ENCODE data around the gene STX16. TPM values are rescaled to one million over a fixed set of nuclear protein-coding genes. Genes with fewer than 3 reads are reported as not detected.

Gene STX16
- total and polyA plus RNA-seq, 9 of the 15 experiments (the other 6 are each of a cell fraction or from before 2014, with no cell fraction given): 4.4 to 43.5 (median 14.7) TPM

GRCh38 chr20:58650776-58651558 is at the start of gene STX16 (continued):
- TF ChIP-seq, protein P1, sequence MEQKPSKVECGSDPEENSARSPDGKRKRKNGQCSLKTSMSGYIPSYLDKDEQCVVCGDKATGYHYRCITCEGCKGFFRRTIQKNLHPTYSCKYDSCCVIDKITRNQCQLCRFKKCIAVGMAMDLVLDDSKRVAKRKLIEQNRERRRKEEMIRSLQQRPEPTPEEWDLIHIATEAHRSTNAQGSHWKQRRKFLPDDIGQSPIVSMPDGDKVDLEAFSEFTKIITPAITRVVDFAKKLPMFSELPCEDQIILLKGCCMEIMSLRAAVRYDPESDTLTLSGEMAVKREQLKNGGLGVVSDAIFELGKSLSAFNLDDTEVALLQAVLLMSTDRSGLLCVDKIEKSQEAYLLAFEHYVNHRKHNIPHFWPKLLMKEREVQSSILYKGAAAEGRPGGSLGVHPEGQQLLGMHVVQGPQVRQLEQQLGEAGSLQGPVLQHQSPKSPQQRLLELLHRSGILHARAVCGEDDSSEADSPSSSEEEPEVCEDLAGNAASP (IDR thresholded peaks at IDR 0.05): no peak
- peak; percentile 100 for TF ChIP-seq GABPA (tag; conservative IDR thresholded peaks at IDR 0.05; ENCODE audit: low read depth)
- TF ChIP-seq KDM1A (IDR thresholded peaks at IDR 0.05): peak in 1 of 2 experiments; percentile 53; a peak in 2 of 4 replicates
- TF ChIP-seq, protein P2, sequence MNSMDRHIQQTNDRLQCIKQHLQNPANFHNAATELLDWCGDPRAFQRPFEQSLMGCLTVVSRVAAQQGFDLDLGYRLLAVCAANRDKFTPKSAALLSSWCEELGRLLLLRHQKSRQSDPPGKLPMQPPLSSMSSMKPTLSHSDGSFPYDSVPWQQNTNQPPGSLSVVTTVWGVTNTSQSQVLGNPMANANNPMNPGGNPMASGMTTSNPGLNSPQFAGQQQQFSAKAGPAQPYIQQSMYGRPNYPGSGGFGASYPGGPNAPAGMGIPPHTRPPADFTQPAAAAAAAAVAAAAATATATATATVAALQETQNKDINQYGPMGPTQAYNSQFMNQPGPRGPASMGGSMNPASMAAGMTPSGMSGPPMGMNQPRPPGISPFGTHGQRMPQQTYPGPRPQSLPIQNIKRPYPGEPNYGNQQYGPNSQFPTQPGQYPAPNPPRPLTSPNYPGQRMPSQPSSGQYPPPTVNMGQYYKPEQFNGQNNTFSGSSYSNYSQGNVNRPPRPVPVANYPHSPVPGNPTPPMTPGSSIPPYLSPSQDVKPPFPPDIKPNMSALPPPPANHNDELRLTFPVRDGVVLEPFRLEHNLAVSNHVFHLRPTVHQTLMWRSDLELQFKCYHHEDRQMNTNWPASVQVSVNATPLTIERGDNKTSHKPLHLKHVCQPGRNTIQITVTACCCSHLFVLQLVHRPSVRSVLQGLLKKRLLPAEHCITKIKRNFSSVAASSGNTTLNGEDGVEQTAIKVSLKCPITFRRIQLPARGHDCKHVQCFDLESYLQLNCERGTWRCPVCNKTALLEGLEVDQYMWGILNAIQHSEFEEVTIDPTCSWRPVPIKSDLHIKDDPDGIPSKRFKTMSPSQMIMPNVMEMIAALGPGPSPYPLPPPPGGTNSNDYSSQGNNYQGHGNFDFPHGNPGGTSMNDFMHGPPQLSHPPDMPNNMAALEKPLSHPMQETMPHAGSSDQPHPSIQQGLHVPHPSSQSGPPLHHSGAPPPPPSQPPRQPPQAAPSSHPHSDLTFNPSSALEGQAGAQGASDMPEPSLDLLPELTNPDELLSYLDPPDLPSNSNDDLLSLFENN (IDR thresholded peaks at IDR 0.05; ENCODE audit: low read depth in 2 of 2, low read length in 2 of 2): peak in 1 of 2 experiments; percentile 73; a peak in 2 of 4 replicates
- peak; percentile 67; the same call in 1 of the 2 replicates for TF ChIP-seq ETV5 (CRISPR knock-in tag; IDR thresholded peaks at IDR 0.05; ENCODE audit: low read depth)
- TF ChIP-seq, protein P3, sequence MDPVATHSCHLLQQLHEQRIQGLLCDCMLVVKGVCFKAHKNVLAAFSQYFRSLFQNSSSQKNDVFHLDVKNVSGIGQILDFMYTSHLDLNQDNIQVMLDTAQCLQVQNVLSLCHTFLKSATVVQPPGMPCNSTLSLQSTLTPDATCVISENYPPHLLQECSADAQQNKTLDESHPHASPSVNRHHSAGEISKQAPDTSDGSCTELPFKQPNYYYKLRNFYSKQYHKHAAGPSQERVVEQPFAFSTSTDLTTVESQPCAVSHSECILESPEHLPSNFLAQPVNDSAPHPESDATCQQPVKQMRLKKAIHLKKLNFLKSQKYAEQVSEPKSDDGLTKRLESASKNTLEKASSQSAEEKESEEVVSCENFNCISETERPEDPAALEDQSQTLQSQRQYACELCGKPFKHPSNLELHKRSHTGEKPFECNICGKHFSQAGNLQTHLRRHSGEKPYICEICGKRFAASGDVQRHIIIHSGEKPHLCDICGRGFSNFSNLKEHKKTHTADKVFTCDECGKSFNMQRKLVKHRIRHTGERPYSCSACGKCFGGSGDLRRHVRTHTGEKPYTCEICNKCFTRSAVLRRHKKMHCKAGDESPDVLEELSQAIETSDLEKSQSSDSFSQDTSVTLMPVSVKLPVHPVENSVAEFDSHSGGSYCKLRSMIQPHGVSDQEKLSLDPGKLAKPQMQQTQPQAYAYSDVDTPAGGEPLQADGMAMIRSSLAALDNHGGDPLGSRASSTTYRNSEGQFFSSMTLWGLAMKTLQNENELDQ (CRISPR knock-in tag; IDR thresholded peaks at IDR 0.05; ENCODE audit: borderline replicate concordance): peak; percentile 72; the same call in 1 of the 2 replicates
- peak; percentile 95 for TF ChIP-seq TAF9B (IDR thresholded peaks at IDR 0.05; ENCODE audit: partially characterized antibody)
- TF ChIP-seq POLR2AphosphoS5 (IDR thresholded peaks at IDR 0.05; ENCODE audit: control insufficient read depth, insufficient read depth, low read depth, low read length): peak; percentile 80
- TF ChIP-seq ZNF316 (IDR thresholded peaks at IDR 0.05): peak; percentile 97
- peak; percentile 40 to 63 for TF ChIP-seq NRF1 (conservative IDR thresholded peaks at IDR 0.05 in 1 of 2, IDR thresholded peaks at IDR 0.05 in 1 of 2)
- TF ChIP-seq NFRKB (IDR thresholded peaks at IDR 0.05; ENCODE audit: low read depth): peak; percentile 65; the same call in 1 of the 2 replicates
- TF ChIP-seq, protein P4, sequence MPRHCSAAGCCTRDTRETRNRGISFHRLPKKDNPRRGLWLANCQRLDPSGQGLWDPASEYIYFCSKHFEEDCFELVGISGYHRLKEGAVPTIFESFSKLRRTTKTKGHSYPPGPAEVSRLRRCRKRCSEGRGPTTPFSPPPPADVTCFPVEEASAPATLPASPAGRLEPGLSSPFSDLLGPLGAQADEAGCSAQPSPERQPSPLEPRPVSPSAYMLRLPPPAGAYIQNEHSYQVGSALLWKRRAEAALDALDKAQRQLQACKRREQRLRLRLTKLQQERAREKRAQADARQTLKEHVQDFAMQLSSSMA (CRISPR knock-in tag; IDR thresholded peaks at IDR 0.05): peak; percentile 97
- TF ChIP-seq ATF1 (CRISPR knock-in tag; IDR thresholded peaks at IDR 0.05): peak; percentile 70
- TF ChIP-seq ATF1 (tag; IDR thresholded peaks at IDR 0.05): peak; percentile 84
- TF ChIP-seq ESRRA (IDR thresholded peaks at IDR 0.05; ENCODE audit: borderline replicate concordance, low read depth): peak; percentile 83
- peak; percentile 78 for TF ChIP-seq JUND (IDR thresholded peaks at IDR 0.05; ENCODE audit: borderline replicate concordance, low read depth, low read length)
- TF ChIP-seq JUND (tag; IDR thresholded peaks at IDR 0.05; ENCODE audit: borderline replicate concordance, low read depth, low read length): peak; percentile 67; the same call in 1 of the 3 replicates
- TF ChIP-seq SMARCE1 (IDR thresholded peaks at IDR 0.05): no peak
